Prostate gland (tissue), 2 donors: ENCODE data around the gene DGCR8.

Source experiments
- POLR2A ChIP-seq: fragments of 450-650 bp; IDR thresholded peaks from one replicate; pipeline ENCODE4 v1.6.1; 2016; ENCODE audit warnings: antibody characterized with exemption, mild to moderate bottlenecking
- TF ChIP-seq, protein P1 (sequence below), 4 experiments: fragments of 200-600 bp in 2 of 4; fragments of 450-650 bp in 2 of 4; sonication (generic) in 2 of 4; IDR thresholded peaks; 1 replicate in 3 of 4; 2 replicates in 1 of 4; pipeline ENCODE4 v1.5.1; 2016 to 2019; ENCODE audit warnings: antibody characterized with exemption in 4 of 4, mild to moderate bottlenecking in 2 of 4, moderate library complexity in 2 of 4

DNA sequence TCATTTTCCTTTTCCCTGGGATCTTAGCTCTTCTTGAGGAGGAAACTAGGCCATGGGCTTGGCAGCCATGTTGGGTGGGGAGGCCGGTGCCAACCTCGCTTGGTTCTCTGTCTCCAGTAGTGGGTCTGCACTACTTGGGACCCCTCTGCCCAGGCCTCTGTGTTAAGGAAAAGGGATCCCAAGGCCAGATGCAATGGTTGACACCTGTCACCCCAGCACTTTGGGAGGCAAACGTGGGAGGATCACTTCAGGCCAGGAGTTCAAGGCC, 49.6 kb downstream of the DGCR8 start:
- no peak for TF ChIP-seq POLR2A
- TF ChIP-seq, protein P1, sequence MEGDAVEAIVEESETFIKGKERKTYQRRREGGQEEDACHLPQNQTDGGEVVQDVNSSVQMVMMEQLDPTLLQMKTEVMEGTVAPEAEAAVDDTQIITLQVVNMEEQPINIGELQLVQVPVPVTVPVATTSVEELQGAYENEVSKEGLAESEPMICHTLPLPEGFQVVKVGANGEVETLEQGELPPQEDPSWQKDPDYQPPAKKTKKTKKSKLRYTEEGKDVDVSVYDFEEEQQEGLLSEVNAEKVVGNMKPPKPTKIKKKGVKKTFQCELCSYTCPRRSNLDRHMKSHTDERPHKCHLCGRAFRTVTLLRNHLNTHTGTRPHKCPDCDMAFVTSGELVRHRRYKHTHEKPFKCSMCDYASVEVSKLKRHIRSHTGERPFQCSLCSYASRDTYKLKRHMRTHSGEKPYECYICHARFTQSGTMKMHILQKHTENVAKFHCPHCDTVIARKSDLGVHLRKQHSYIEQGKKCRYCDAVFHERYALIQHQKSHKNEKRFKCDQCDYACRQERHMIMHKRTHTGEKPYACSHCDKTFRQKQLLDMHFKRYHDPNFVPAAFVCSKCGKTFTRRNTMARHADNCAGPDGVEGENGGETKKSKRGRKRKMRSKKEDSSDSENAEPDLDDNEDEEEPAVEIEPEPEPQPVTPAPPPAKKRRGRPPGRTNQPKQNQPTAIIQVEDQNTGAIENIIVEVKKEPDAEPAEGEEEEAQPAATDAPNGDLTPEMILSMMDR (IDR thresholded peaks at IDR 0.05): no peak
